GM21529 (cell line): ENCODE measurements around the gene TNFSF4.
"Not testable (repeated sequence)": the region's sequence is repeated elsewhere in the genome, so short reads cannot be mapped to it uniquely, and the experiment has no call there.

Experiments used
- ATAC-seq: cut with Tn5 transposase; IDR thresholded peaks from one replicate; pipeline ENCODE4 v1.9.1; 2021; ENCODE audit not compliant: unreplicated experiment

Gene TNFSF4

GRCh38 chr1:173164686-173165085 is 42.4 kb downstream of the TNFSF4 start:
- ATAC-seq, result no peak

GRCh38 chr1:173164178-173164577 is 43.0 kb downstream of the TNFSF4 start:
- ATAC-seq, result no peak

DNA sequence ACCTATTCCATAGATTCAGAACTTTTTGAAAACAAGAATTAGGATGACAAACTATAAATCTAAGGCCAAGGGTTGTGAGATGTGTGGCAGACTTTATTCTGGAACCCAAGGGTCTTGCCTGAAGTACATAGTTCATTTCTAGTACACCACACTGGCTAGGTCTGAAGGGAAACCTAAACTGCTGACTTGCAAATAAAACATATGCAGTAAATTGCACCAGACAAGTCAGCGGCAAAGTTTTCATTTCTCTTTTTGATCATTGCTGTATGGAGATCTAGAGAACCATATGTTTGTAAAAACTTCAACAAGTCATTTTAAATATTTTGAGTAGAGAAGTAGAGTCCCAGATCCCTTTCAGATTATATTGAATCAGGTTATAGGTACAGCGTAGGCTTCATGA is 43.9 kb downstream of the TNFSF4 start:
- no peak for ATAC-seq

DNA sequence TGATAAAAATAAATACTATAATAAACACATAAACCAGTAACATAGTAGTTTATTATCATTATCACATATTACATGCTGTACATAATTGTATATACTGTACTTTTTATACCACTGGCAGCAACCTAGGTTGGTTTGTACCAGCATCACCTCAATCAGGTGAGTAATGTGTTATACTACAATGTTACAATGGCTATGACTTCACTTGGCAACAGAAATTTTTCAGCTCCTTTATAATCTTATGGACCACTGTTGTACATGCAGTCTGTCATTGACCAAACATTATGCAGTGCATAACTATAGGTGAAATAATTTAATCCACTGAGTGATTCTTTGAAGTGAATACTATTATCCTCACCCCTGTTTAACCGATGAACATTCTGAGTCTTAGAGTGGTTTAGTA is 44.5 kb downstream of the TNFSF4 start:
- ATAC-seq, result no peak

- ATAC-seq, result no peak
Observed at GRCh38 chr1:173161510-173162221, 45.5 kb downstream of the TNFSF4 start.

DNA sequence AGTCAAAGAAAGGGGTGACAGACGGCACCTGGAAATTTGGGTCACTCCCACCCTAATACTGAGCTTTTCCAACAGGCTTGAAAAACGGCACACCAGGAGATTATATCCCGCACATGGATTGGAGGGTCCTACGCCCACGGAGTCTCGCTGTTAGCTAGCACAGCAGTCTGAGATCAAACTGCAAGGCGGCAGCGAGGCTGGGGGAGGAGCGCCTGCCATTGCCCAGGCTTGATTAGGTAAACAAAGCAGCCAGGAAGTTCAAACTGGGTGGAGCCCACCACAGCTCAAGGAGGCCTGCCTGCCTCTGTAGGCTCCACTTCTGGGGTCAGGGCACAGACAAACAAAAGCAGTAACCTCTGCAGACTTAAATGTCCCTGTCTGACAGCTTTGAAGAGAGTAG is 53.2 kb downstream of the TNFSF4 start:
- not testable (repeated sequence) for ATAC-seq

- ATAC-seq, result no peak
Observed at GRCh38 chr1:173153503-173153902, 53.6 kb downstream of the TNFSF4 start.

DNA sequence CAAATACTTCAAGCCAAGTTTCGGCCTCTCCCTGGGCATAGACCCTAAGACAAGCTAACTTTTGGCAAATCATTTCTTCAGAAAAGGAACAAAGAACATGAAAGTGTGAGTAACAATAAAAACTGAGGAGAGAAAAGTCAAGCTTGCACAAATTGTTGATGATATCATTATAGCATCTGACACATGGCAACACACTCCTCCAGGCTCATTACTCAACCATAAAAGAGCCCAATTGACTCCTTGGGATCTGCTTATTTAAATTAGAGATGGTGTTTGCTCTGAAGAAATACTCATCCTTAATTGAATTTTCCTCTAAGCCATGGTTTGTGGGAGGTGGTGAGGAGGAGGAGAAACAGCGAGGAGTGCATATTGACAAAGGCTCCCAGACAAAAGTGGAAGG is 54.5 kb downstream of the TNFSF4 start:
- ATAC-seq, result no peak

- no peak for ATAC-seq
Observed at GRCh38 chr1:173150795-173151194, 56.3 kb downstream of the TNFSF4 start.

- no peak for ATAC-seq
Observed at GRCh38 chr1:173149887-173150286, 57.2 kb downstream of the TNFSF4 start.

DNA sequence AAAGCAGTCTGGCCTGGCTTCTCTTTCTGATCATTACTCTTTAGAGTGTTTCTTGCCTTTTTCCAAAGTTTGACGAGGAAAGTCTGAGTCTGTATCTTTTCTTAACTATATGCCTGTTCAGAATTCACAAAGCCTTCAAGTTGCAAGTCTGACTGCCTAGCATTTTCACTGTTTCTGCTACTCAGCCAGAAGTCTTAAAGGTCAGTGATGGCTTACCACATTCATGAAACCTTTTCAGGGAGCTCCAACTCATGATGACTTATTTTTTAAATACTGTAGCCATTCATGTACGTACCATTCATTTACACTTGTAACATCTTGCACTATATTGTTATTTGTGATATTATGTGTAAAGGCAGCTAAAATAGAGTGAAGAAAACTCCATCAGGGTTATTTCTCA is 58.2 kb downstream of the TNFSF4 start:
- no peak for ATAC-seq

GRCh38 chr1:173148545-173148944 is 58.6 kb downstream of the TNFSF4 start:
- ATAC-seq, result no peak

DNA sequence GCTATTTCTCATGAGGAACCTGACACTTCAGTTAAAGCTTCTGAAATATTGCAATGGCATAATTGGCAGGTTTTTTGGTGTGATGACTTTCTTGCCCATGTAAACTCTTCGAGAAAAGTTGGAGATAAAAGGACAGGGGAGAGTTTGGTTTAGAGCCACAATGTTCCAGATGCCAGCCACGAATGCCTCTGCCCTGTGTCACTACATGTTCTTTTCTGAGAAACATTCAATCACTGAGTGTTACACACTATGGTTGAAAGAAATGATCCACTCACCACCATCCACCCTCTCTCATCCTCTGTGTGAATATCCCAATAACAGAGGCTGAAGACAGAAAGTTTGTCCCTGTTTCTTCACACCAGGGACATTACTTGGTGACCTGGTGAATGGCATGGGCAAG is 66.4 kb downstream of the TNFSF4 start:
- ATAC-seq, result no peak

- ATAC-seq, result no peak
Observed at GRCh38 chr1:173139706-173140105, 67.4 kb downstream of the TNFSF4 start.

DNA sequence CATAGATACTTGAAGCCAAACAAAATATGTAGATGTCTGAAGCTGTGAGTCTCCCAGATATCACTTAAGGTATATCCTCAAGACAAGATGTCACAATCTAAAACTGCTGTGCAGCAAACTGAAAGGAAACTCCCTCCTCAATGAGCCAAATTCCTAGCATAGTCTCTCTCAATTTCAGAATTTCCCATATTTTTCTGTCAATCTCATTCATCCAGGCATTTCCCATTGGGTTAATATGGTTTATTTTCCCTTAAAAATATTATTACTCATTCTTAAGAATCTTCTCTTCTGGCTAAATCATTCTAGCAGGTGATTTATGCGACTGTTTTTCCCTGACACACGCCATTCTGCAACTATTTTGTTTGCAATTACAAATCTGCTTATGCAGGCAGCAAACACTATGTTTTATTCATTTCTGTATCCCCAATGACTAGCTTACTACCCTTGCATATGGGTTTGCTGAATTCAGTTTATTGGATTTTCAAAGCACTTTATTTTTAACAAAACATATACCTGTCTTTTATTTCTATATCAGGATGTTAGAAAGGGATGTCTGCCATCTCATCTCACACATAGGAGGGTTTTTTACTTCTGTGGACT is 69.9 kb downstream of the TNFSF4 start:
- no peak for ATAC-seq

DNA sequence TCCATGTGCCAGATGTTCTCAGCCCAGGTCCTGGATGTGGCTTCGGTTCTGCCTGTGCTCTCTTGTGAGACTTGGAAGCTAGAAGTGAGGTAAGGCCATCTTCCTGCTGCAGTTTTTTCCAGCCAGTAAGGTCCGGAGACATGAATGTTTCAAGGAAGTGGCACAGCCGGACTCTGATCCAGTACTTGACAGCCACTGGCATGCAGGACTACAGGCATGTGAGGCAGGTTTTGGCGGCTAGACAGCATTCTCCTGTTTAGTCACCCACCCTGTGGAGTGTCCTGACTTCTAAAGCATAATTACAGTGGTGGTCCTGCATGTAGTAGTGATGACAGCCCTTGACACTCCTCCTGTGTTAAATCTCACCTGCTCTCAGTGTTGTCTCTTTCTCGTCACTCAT is 72.3 kb downstream of the TNFSF4 start:
- ATAC-seq, result no peak

- no peak for ATAC-seq
Observed at GRCh38 chr1:173134029-173134428, 73.1 kb downstream of the TNFSF4 start.
